Body of pancreas (tissue), 4 donors: ENCODE results near the gene TLN1. TPM values are rescaled to one million over a fixed set of nuclear protein-coding genes. Genes with fewer than 3 reads are reported as not detected.

ENCODE experiments used
- ATAC-seq: fragments of 150-250 bp; one replicate; pipeline ENCODE4 v1.9.1; 2016
- DNase-seq, 4 donors: peaks; one replicate each; pipeline ENCODE4 v3.0.0-alpha.2; 2019
- H3K27ac ChIP-seq, 4 donors: fragments of 200-600 bp; sonication (generic); 1 replicate in 3 of 4; 2 replicates in 1 of 4; pipeline versions ENCODE4 v1.5.1 to v1.6.1; 2016 to 2019; ENCODE audit warnings: mild to moderate bottlenecking in 1 of 4, mixed read lengths in 1 of 4, moderate library complexity in 1 of 4
- H3K27me3 ChIP-seq, 2 donors: fragments of 200-600 bp; sonication (generic); one replicate each; pipeline ENCODE4 v1.6.0; 2016; ENCODE audit warnings: mild to moderate bottlenecking in 1 of 2
- H3K36me3 ChIP-seq, 2 donors: fragments of 200-600 bp; sonication (generic); replicated peaks in 1 of 2; 2 replicates each; pipeline ENCODE4 v1.5.1; 2016; ENCODE audit warnings: low read depth in 2 of 2; ENCODE audit not compliant: insufficient read depth in 1 of 2
- H3K4me1 ChIP-seq: fragments of 200-600 bp; sonication (generic); one replicate; pipeline ENCODE4 v1.6.0; 2016
- H3K4me3 ChIP-seq, 2 donors: fragments of 200-600 bp; sonication (generic); 1 replicate in 1 of 2; 2 replicates in 1 of 2; pipeline ENCODE4 v1.5.1; 2016 to 2019
- H3K9me3 ChIP-seq, 3 donors: fragments of 200-600 bp; sonication (generic); 1 replicate in 2 of 3; 2 replicates in 1 of 3; pipeline ENCODE4 v1.5.1; 2016
- POLR2A ChIP-seq, 3 donors: fragments of 450-650 bp; IDR thresholded peaks; one replicate each; pipeline ENCODE4 v1.6.1; 2016; ENCODE audit warnings: antibody characterized with exemption in 3 of 3, mild to moderate bottlenecking in 2 of 3
- WGBS, 2 donors: methylation state at CpG; one replicate each; pipeline ENCODE4 v1.1.5; 2017; 5-methylcytosine and 5-hydroxymethylcytosine counted together
- intact Hi-C: fragments of 100-400 bp; cut with DNase I; formaldehyde crosslinking; loops from one replicate; pipeline ENCODE4 v1.15.1; 2023
- total RNA-seq, 2 donors: library from RNA; depleted of rRNA; stranded (reverse); fragments of >200 nt; gene quantifications; one replicate each; pipeline ENCODE4 v1.1.0, GENCODE V29; 2016
- TF ChIP-seq, protein P1 (sequence below), 7 experiments: fragments of 450-650 bp in 4 of 7; fragments of 200-600 bp in 3 of 7; sonication (generic) in 3 of 7; IDR thresholded peaks; one replicate each; pipeline ENCODE4 v1.5.1; 2016 to 2019; ENCODE audit warnings: antibody characterized with exemption in 7 of 7

Gene TLN1
- total RNA-seq, 2 donors from 2014 or later, result 93.7 to 130 TPM

GRCh38 chr9:35689542-35690293 lies 42.3 kb downstream of the TLN1 start, which contains the start of gene TPM2:
Gene TPM2, minus strand, starts transcription at chr9:35689925. Its CDS starts 108 bp downstream, at chr9:35689817.
- ATAC-seq, result peak; percentile 18

DNA sequence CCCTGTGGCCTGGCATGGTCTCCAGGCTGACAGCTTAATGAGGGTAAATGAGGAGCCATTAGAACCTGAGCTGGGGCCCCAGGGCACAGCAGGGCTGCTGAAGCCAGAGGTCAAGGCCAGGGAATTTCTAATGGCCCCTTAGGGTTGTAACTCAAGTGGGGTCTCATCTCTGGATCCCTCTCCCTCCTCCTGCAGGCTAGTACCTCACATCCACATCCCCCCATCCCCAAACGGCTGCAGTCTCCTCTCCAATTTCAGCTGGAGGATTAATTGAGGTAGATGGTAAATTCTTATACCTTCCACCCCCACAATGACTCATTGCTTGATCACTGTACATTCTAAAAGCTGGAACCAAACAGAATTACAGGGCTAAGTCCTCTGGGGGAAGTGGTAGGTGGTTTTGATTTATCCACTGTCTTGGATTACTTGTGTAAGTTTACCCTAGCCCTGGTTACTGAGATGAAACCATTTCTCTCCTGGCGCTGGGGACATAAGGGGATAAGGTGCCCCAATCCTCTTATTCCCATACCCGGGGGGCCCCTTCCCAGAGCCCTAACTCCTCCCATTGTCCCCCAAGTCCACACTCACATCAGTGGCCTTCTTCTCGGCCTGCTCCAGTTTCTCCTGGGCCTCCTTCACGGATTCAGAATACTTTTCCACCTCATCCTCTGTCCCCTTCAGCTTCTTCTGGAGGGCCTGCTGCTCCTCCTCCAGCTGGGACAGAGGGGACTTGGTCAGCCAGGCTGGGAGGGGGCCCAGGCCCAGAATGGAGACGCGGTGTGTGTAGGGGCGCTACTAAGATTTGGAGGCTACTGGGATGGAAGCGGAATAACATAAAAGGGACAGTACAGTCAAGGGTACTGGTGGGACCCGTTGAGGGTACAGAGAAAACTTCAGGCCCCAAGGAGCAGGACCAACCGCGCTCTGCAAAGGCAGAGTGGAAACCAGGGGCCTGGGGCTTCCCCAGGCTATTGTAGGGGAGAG lies 43.1 kb downstream of the TLN1 start:
- Histone ChIP-seq H3K36me3 (no peaks in the 10 kb centered on the region), H3K4me3 (no peak overlapping the region), H3K27me3 (no peaks in the 10 kb centered on the region), H3K9me3 (no peaks in the 10 kb centered on the region), H3K4me1 (peaks cover 11% of the 10 kb centered on the region), H3K27ac (peak overlapping the region in 2 of 4 donors; percentile 18 to 90)
- ATAC-seq, result no peak
- intact Hi-C loops, result no loop called here
- TF ChIP-seq POLR2A (IDR thresholded peaks at IDR 0.05), result no peak
- TF ChIP-seq, protein P1, sequence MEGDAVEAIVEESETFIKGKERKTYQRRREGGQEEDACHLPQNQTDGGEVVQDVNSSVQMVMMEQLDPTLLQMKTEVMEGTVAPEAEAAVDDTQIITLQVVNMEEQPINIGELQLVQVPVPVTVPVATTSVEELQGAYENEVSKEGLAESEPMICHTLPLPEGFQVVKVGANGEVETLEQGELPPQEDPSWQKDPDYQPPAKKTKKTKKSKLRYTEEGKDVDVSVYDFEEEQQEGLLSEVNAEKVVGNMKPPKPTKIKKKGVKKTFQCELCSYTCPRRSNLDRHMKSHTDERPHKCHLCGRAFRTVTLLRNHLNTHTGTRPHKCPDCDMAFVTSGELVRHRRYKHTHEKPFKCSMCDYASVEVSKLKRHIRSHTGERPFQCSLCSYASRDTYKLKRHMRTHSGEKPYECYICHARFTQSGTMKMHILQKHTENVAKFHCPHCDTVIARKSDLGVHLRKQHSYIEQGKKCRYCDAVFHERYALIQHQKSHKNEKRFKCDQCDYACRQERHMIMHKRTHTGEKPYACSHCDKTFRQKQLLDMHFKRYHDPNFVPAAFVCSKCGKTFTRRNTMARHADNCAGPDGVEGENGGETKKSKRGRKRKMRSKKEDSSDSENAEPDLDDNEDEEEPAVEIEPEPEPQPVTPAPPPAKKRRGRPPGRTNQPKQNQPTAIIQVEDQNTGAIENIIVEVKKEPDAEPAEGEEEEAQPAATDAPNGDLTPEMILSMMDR (IDR thresholded peaks at IDR 0.05), result no peak
- DNase-seq, result no peak
- 83 to 87% methylated on average over 11 to 12 of the region's 12 CpGs for WGBS, 2 donors

More at GRCh38 chr9:35689542-35690293, 42.3 kb downstream of the TLN1 start, which contains the start of gene TPM2:
- H3K4me3 ChIP-seq, result peak within 1 kb of the TSS; percentile 86 to 88
- DNase-seq, result peak; percentile 20 to 37 (median 30)
- intact Hi-C loops, result no loop called here
- H3K36me3 ChIP-seq, result no peaks in the 10 kb centered on the region
- no peaks in the 10 kb centered on the region for H3K9me3 ChIP-seq
- peak within 1 kb of the TSS; percentile 69 to 90 (median 82) for H3K27ac ChIP-seq
- 61 to 84% methylated on average over 43 to 54 of the region's 61 CpGs for WGBS, 2 donors
- peaks cover 11% of the 10 kb centered on the region for H3K4me1 ChIP-seq
- H3K27me3 ChIP-seq, result no peaks in the 10 kb centered on the region
- TF ChIP-seq, protein P1 (IDR thresholded peaks at IDR 0.05), result no peak
- no peak for TF ChIP-seq POLR2A (IDR thresholded peaks at IDR 0.05)

DNA sequence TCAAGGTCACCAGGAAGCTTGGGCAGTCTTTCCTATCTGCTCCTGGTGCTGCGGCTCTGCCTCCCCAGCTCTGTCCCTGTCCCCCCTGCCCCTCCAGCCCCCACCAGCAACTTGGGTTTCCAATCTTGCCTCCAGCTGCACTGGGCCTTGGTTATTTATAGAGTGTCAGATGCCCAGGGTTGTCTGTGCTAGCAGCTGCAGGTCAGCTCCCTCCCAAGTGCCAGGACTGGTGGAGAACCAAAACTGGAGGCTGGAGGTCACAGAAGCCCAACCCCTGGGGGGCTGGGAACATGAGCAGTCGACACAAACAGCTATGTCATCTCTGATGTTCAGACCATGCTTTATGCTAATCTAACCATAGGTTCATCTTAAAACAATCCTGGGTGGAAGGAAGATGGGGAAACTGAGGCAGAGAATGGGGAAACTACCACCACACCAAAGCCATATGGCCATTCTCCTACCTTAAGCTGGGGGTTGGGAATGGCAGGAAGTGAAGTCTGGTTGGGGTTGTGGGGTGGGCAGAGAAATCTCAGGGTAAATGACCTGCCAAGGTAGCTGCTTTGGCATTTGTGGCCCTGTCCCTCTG lies 43.9 kb downstream of the TLN1 start:
- DNase-seq (no peak), ATAC-seq (no peak)
- Histone ChIP-seq H3K27me3 (no peaks in the 10 kb centered on the region), H3K4me3 (no peak overlapping the region), H3K9me3 (no peaks in the 10 kb centered on the region), H3K4me1 (peaks cover 11% of the 10 kb centered on the region), H3K36me3 (no peaks in the 10 kb centered on the region), H3K27ac (no peak overlapping the region)
- WGBS, 2 donors, result 87 to 100% methylated on average over 1 to 2 of the region's 2 CpGs
- TF ChIP-seq, protein P1 (IDR thresholded peaks at IDR 0.05), result no peak
- TF ChIP-seq POLR2A (IDR thresholded peaks at IDR 0.05), result no peak
- intact Hi-C loops, result no loop called here

DNA sequence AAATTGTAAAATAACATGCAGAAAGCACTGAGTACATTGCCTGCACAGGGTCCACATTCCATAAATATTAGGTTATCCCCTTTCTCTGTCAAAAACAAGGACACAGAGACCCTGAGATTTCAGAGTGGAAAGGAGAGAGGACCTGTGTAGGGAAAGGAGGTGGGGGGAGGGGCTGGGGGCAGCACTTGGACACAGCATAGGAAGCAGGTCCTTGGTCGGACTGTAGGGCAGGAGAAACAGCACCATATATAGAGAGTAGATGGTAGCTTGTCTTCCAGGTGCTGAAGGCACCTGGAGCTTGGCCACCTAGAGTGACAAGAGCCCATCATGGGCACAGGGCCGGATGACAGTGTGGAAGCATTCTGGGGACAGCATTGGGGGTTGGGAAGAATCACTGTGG lies 44.7 kb downstream of the TLN1 start:
- H3K4me3 ChIP-seq, result no peak overlapping the region
- no peak overlapping the region for H3K27ac ChIP-seq
- DNase-seq (no peak), ATAC-seq (no peak)
- intact Hi-C loops, result no loop called here
- H3K9me3 ChIP-seq, result no peaks in the 10 kb centered on the region
- no peaks in the 10 kb centered on the region for H3K27me3 ChIP-seq
- TF ChIP-seq POLR2A (IDR thresholded peaks at IDR 0.05), result no peak
- TF ChIP-seq, protein P1 (IDR thresholded peaks at IDR 0.05), result no peak
- no peaks in the 10 kb centered on the region for H3K36me3 ChIP-seq
- peaks cover 11% of the 10 kb centered on the region for H3K4me1 ChIP-seq
- 84% methylated on average over 2 of the region's 2 CpGs for WGBS, 2 donors
